Neural cell (in vitro differentiated cells): Measurements from ENCODE around the gene EXOSC3.

Experiments used
- CTCF ChIP-seq: fragments of 450-650 bp; IDR thresholded peaks from 2 replicates; pipeline ENCODE4 v1.5.1; 2014; ENCODE audit warnings: antibody characterized with exemption, mild to moderate bottlenecking, moderate library complexity; ENCODE audit not compliant: poor library complexity, severe bottlenecking
- EZH2 ChIP-seq: fragments of 200-600, 300-800 bp; shearing (Covaris generic), sonication (generic); IDR thresholded peaks from 2 replicates; pipeline ENCODE4 v1.6.1; 2014; ENCODE audit warnings: antibody characterized with exemption, low read length, borderline replicate concordance, mild to moderate bottlenecking; ENCODE audit not compliant: insufficient read depth, poor library complexity, severe bottlenecking
- POLR2AphosphoS5 ChIP-seq: IDR thresholded peaks from 2 replicates; pipeline ENCODE4 v1.6.1; 2012
- SMC3 ChIP-seq: fragments of 450-650 bp; conservative IDR thresholded peaks from 2 replicates; pipeline ENCODE4 v1.6.1; 2014; ENCODE audit warnings: antibody characterized with exemption, mild to moderate bottlenecking, moderate library complexity; ENCODE audit not compliant: poor library complexity

DNA sequence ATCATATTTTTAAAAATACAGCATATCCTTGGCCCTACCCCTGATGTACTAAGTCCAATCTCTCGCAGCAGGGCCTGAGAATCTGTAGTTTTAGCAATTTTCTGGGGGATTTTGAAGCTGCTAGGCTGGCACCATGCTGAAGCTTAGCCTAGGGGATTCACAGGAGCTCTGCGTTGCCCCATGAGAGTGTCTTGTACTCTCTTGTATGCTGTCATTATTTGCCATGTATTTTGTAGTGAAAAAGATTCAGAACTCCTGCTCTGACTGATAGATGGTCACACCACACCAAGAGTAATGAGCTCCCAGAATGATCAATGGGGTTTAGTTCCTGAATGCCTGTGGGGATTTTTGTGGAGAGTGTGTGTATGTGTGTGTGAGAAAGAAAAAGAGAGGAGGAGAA lies 51.9 kb downstream of the EXOSC3 start:
- TF ChIP-seq CTCF (no peak), SMC3 (no peak), EZH2 (no peak), POLR2AphosphoS5 (no peak)
